CD14-positive monocyte (primary cell): ENCODE results near the gene FTL. TPM values are rescaled to one million over a fixed set of nuclear protein-coding genes. Genes with fewer than 3 reads are reported as not detected.
"Not testable (repeated sequence)": the region's sequence is repeated elsewhere in the genome, so short reads cannot be mapped to it uniquely, and the experiment has no call there.

ENCODE experiments used
- DNase-seq, 3 donors: peaks; one replicate each; pipeline ENCODE4 v3.0.0-alpha.2; 2011 to 2022
- H2AFZ ChIP-seq: 2 replicates; pipeline ENCODE4 v1.6.0; 2012; ENCODE audit warnings: mild to moderate bottlenecking, low read depth, low read length, inconsistent platforms; ENCODE audit not compliant: insufficient read depth, poor library complexity, severe bottlenecking
- H3K27ac ChIP-seq, 2 donors: 1 replicate in 1 of 2; 2 replicates in 1 of 2; pipeline ENCODE4 v1.5.1; 2012 to 2013; ENCODE audit warnings: low read length in 2 of 2, control low read depth in 1 of 2, inconsistent platforms in 1 of 2, low read depth in 1 of 2, mild to moderate bottlenecking in 1 of 2
- H3K27me3 ChIP-seq, 2 donors: one replicate each; pipeline versions ENCODE4 v1.6.0 to v1.6.1; 2011 to 2013; ENCODE audit warnings: low read length in 2 of 2; ENCODE audit not compliant: control insufficient read depth in 2 of 2, insufficient read depth in 2 of 2
- H3K36me3 ChIP-seq, 2 donors: replicated peaks in 1 of 2; 1 replicate in 1 of 2; 2 replicates in 1 of 2; pipeline versions ENCODE4 v1.5.1 to v1.6.1; 2012 to 2013; ENCODE audit warnings: low read length in 2 of 2, control low read depth in 1 of 2, inconsistent platforms in 1 of 2, mild to moderate bottlenecking in 1 of 2; ENCODE audit not compliant: insufficient read depth in 2 of 2, control insufficient read depth in 1 of 2
- H3K4me1 ChIP-seq, 2 donors: 1 replicate in 1 of 2; 2 replicates in 1 of 2; pipeline versions ENCODE4 v1.5.1 to v1.6.1; 2012 to 2013; ENCODE audit warnings: low read length in 2 of 2, control low read depth in 1 of 2, inconsistent platforms in 1 of 2, mild to moderate bottlenecking in 1 of 2, moderate library complexity in 1 of 2; ENCODE audit not compliant: insufficient read depth in 2 of 2, control insufficient read depth in 1 of 2
- H3K4me2 ChIP-seq: replicated peaks from 2 replicates; pipeline ENCODE3; 2012; ENCODE audit warnings: low read length, moderate library complexity, mild to moderate bottlenecking; ENCODE audit not compliant: poor library complexity, severe bottlenecking; ENCODE audit errors: extremely low read depth
- H3K4me3 ChIP-seq, 3 experiments: fragments of 200-600 bp in 1 of 3; sonication (generic) in 1 of 3; replicated peaks in 1 of 3; 1 replicate in 2 of 3; 2 replicates in 1 of 3; pipeline ENCODE4 v1.5.1; 2011 to 2013; ENCODE audit warnings: low read length in 3 of 3, mild to moderate bottlenecking in 3 of 3, control low read depth in 2 of 3, low read depth in 2 of 3, inconsistent platforms in 1 of 3, moderate library complexity in 1 of 3
- H3K79me2 ChIP-seq: 2 replicates; pipeline ENCODE4 v1.6.0; 2012; ENCODE audit warnings: mild to moderate bottlenecking, control low read depth, inconsistent platforms, low read length, moderate library complexity; ENCODE audit not compliant: insufficient read depth
- H3K9ac ChIP-seq: 2 replicates; pipeline ENCODE4 v1.6.0; 2017; ENCODE audit warnings: low read length, mild to moderate bottlenecking; ENCODE audit not compliant: insufficient read depth, poor library complexity, severe bottlenecking
- H3K9me3 ChIP-seq, 2 donors: replicated peaks in 1 of 2; 1 replicate in 1 of 2; 2 replicates in 1 of 2; pipeline versions ENCODE4 v1.5.1 to v1.6.1; 2012 to 2013; ENCODE audit warnings: low read length in 2 of 2, control low read depth in 1 of 2; ENCODE audit not compliant: control insufficient read depth in 1 of 2, insufficient read depth in 1 of 2
- H4K20me1 ChIP-seq: 2 replicates; pipeline ENCODE4 v1.6.0; 2012; ENCODE audit warnings: mild to moderate bottlenecking, low read length, control low read depth, moderate library complexity; ENCODE audit not compliant: insufficient read depth
- H3K27ac Mint-ChIP-seq, 7 donors: one replicate each; pipeline ENCODE4 v1.8.0; 2020; ENCODE audit warnings: mild to moderate bottlenecking in 7 of 7, mixed read lengths in 7 of 7, moderate library complexity in 6 of 7, inconsistent platforms in 2 of 7
- H3K27me3 Mint-ChIP-seq, 3 donors: one replicate each; pipeline ENCODE4 v1.8.0; 2021 to 2022; ENCODE audit warnings: low read depth in 3 of 3, mild to moderate bottlenecking in 3 of 3, mixed read lengths in 3 of 3, moderate library complexity in 3 of 3, inconsistent platforms in 1 of 3
- H3K36me3 Mint-ChIP-seq, 2 donors: one replicate each; pipeline ENCODE4 v1.8.0; 2020; ENCODE audit warnings: mixed read lengths in 2 of 2, inconsistent platforms in 1 of 2, mild to moderate bottlenecking in 1 of 2
- H3K4me1 Mint-ChIP-seq: one replicate; pipeline ENCODE4 v1.8.0; 2020; ENCODE audit warnings: mild to moderate bottlenecking, mixed read lengths
- H3K4me3 Mint-ChIP-seq, 2 donors: one replicate each; pipeline ENCODE4 v1.8.0; 2020; ENCODE audit warnings: mild to moderate bottlenecking in 2 of 2, mixed read lengths in 2 of 2, moderate library complexity in 1 of 2
- H3K9me3 Mint-ChIP-seq, 7 donors: one replicate each; pipeline ENCODE4 v1.8.0; 2020 to 2022; ENCODE audit warnings: mixed read lengths in 7 of 7, mild to moderate bottlenecking in 6 of 7, moderate library complexity in 6 of 7, inconsistent platforms in 2 of 7
- CTCF ChIP-seq: fragments of 200-600 bp; IDR thresholded peaks from one replicate; pipeline ENCODE4 v1.8.0; 2022; ENCODE audit warnings: antibody characterized with exemption, mild to moderate bottlenecking
- WGBS: methylation state at CpG from one replicate; pipeline ENCODE4 v1.1.5; 2013; ENCODE audit warnings: missing lambda C conversion rate; ENCODE audit not compliant: insufficient coverage; 5-methylcytosine and 5-hydroxymethylcytosine counted together
- intact Hi-C, 2 donors: fragments of 100-400 bp; cut with micrococcal nuclease; formaldehyde crosslinking; loops; one replicate each; pipeline versions ENCODE4 v1.15.0 to v1.15.1; 2023
- polyA plus RNA-seq, 3 donors: library from polyadenylated mRNA; depleted of rRNA in 1 of 3; unstranded in 2 of 3; stranded (reverse) in 1 of 3; fragments of 300-500 nt in 2 of 3; fragments of >200 nt in 1 of 3; fragmentation: Illumina TruSeq in 2 of 3; gene quantifications; 1 replicate in 2 of 3; 2 replicates in 1 of 3; pipeline ENCODE4 v1.2.3, GENCODE V29; 2012 to 2021

FTL gene
- polyA plus RNA-seq, 3 donors: 4,468 to 26,681 (median 23,650) TPM

GRCh38 chr19:48925240-48925843, 39.8 kb upstream of the FTL start:
- H3K27ac ChIP-seq: no peak overlapping the region
- H3K79me2 ChIP-seq: no peaks in the 10 kb centered on the region
- Mint-ChIP-seq H3K27me3 (peaks cover 2 to 22% (median 5%) of the 10 kb centered on the region in 3 donors), H3K9me3 (no peaks in the 10 kb centered on the region), H3K36me3 (peaks cover 22 to 30% of the 10 kb centered on the region in 2 donors), H3K27ac (no peak overlapping the region), H3K4me1 (peaks cover 7% of the 10 kb centered on the region), H3K4me3 (no peak overlapping the region)
- H3K9me3 ChIP-seq: no peaks in the 10 kb centered on the region
- intact Hi-C loops: no loop called here
- no peaks in the 10 kb centered on the region for H3K27me3 ChIP-seq
- H4K20me1 ChIP-seq: no peaks in the 10 kb centered on the region
- DNase-seq: peak in 1 of 3 donors; percentile 27
- H2AFZ ChIP-seq: no peak overlapping the region
- no peak overlapping the region for H3K9ac ChIP-seq
- H3K4me3 ChIP-seq: no peak overlapping the region
- 97% methylated on average over 6 of the region's 11 CpGs for WGBS
- peaks cover 25 to 29% of the 10 kb centered on the region in 2 donors for H3K36me3 ChIP-seq
- TF ChIP-seq CTCF: no peak
- peaks cover 0 to 3% of the 10 kb centered on the region in 2 donors for H3K4me1 ChIP-seq
- H3K4me2 ChIP-seq: no peak overlapping the region

- H3K27ac ChIP-seq, H3K9me3 Mint-ChIP-seq, H4K20me1 ChIP-seq, H3K27ac Mint-ChIP-seq, H2AFZ ChIP-seq, H3K4me2 ChIP-seq, H3K9me3 ChIP-seq, intact Hi-C loops, H3K4me3 Mint-ChIP-seq, H3K4me1 Mint-ChIP-seq, H3K9ac ChIP-seq, H3K4me1 ChIP-seq, H3K27me3 ChIP-seq, H3K79me2 ChIP-seq, DNase-seq, H3K4me3 ChIP-seq: not testable (repeated sequence)
- peaks cover 20 to 23% of the 10 kb centered on the region in 2 donors for H3K36me3 ChIP-seq
- peaks cover 2 to 22% (median 5%) of the 10 kb centered on the region in 3 donors for H3K27me3 Mint-ChIP-seq
- peaks cover 18 to 25% of the 10 kb centered on the region in 2 donors for H3K36me3 Mint-ChIP-seq
- WGBS: 80% methylated on average over 5 of the region's 8 CpGs
Measured at GRCh38 chr19:48925890-48926289, 39.2 kb upstream of the FTL start.
